CD4-positive, alpha-beta T cell treated with Interleukin-6 for 4 hours (primary cell): ENCODE measurements around the gene FANK1.
"Not testable (repeated sequence)": the region's sequence is repeated elsewhere in the genome, so short reads cannot be mapped to it uniquely, and the experiment has no call there.

Experiments used
- DNase-seq: peaks from one replicate; pipeline ENCODE4 v3.0.0-alpha.2; 2020; ENCODE audit warnings: mixed read lengths

The FANK1 gene

DNA sequence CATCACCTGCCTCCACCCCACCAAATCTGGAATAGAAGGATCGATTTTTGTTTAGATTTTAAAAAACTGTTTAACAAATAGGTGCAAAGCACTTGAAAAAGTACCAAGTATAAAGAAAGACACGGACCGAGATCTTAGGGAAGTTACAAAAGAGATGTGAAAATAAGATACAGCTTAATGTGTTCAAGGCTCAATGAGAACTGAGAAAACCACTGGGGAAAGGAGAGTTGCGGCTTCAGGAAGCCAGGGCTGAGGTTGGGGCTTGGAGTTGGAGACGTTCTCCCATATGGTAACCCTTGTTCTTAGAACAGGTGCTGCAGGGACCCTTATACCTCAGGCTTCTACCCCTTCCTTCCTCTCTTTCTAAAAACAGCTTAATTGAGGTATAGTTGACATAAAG lies 140.2 kb downstream of the FANK1 start:
- no peak for DNase-seq

DNA sequence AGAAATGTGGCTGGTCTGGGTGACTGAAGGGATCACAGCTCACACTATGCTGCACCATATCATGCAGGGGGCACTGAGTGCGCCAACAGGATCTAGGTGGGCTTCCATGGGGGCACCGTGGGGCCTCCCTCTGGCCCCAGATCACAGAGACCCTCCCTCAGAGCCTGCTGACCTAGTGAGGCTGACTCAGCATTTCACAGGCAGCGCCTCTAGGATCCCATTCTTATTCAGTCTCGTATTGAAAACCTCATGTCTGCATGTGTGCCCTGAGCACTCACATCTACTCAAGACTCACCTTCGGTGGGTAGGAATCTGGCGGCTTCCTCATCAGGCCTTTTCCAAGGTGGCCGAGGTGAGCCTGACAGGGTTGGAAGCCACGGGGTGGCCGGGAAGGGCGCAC lies 141.6 kb downstream of the FANK1 start:
- DNase-seq: no peak

DNA sequence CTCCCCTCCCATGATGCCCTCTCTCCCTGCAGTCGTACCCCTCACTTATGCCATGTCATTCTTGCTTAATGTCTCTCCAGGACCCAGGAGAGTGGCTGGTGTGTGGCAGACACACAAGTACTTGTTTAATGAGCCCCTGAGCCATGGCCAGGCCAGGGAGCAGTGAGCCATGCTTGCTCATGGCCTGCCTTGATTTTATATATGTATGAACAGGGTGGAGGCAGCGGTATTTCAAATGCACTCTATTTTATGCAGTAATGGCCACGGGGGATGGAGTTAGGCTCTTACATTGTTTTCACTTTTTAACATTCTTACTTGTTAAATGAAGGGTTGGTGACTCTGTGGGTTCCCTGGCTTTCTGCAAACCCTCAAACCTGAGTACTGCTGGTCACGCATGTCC lies 144.8 kb downstream of the FANK1 start:
- DNase-seq: no peak

DNA sequence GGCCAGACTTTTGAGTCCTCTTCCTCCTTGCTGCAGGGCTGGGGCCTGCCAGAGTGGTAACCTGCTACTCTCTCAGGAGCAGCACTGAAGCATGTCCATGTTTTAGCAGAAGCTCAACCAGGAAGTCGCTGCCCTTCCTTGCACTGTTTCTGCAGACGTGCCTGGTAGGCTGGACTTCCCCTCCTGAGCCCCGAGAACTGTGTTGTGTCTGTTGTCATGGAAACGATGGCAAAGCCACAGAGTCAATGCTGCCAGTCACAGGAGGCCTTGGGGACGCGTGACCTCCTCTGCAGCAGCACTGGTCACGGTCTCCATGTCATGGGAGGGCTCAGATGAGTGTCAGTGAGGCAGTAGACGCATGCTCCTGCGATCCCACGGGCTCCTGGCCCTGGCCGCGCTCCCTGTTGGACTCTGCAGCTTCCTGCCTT lies 145.5 kb downstream of the FANK1 start:
- peak; percentile 57 for DNase-seq

DNA sequence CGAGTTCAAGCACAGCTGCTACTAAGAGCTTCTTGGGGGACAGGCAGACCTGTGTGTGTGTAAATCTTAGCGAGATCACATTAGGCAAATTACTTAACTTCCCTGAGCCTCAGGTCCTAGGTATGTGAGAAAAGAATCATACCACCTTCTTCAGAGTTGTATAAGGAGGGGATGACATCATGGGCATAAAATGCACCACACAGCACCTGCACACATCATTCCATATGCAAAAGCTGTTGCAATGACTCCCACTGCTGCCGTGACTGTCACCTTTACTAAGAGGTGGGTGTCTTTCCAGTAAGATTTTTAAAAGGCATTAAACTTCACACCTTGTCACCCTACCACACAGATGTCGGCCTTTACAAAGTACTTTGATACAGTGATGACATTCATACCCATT lies 146.0 kb downstream of the FANK1 start:
- no peak for DNase-seq

- peak; percentile 13 for DNase-seq
Observed at GRCh38 chr10:126042906-126043305, 146.5 kb downstream of the FANK1 start.

DNA sequence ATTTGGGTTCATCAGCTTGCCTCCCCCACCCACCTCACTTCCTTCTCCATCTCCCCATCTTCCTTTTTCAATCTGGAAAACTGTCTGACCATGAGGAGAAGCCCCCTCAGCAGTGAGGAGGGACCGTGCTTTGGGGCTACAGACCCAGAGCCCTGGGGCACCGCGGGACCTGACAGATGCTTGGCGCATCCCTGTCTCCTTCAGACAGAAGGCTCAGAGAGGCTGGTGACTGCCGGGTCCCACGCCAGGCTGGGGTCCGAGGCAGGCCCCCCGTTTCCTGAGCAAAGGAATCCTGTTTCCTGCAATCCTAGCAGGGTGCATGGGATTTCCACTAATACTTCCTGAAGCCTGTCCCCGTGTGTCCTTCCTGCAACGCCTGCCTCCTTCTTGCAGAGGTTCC lies 147.0 kb downstream of the FANK1 start:
- DNase-seq: no peak

DNA sequence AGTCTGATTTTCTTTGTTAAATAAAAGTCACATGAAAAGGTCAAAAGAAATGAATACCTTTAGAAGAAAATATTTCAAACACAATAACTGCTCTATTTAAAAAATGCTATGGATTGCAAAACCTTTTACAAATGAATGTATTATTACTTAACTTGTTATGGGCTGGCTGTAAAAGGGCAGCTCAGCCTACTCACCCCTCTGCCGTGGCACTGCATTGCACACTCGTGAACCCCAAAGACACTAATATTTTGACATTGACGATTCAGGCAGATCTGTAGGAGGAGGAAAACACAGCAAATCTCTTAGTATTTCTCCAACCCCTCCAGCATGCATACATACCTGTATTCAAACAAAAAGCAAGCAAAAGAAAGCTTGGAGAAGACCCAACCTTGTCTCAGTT lies 149.5 kb downstream of the FANK1 start:
- no peak for DNase-seq

DNA sequence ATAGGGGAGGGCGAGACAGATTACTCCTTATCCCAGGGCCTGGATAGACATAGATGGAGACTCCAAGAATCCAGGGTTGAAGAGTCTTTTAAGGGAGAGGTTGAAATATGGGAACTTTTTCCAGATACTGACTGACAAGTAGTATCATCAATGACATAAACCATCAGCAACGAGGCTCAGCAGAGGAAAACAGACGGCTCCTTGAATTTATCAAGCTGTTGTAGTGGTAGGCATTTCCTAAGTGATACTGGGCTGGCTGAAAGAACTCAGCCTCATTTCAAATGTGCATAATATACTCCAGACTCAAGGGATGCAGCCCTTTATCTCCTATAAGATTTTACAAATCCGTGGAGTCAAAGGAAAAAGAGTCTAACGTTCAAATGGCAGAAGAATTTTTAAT lies 150.5 kb downstream of the FANK1 start:
- no peak for DNase-seq

DNA sequence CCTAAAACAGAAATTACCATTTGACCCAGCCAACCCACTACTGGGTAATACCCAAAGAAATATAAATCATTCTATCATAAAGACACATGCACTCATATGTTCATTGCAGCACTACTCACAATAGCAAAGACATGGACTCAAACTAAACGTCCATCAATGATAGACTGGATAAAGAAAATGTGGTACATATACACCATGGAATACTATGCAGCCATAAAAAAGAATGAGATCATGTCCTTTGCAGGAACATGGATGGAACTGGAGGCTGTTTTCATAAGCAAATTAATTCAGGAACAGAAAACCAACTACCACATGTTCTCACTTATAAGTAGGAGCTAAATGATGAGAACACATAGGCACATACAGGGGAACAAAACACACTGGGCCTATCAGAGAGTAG lies 151.4 kb downstream of the FANK1 start:
- not testable (repeated sequence) for DNase-seq

GRCh38 chr10:126049759-126050700 lies 153.7 kb downstream of the FANK1 start:
- DNase-seq: no peak

- DNase-seq: no peak
Observed at GRCh38 chr10:126052171-126052570, 155.8 kb downstream of the FANK1 start.

GRCh38 chr10:126054191-126054590 lies 157.8 kb downstream of the FANK1 start:
- no peak for DNase-seq

- no peak for DNase-seq
Observed at GRCh38 chr10:126057494-126057893, 161.1 kb downstream of the FANK1 start.

DNA sequence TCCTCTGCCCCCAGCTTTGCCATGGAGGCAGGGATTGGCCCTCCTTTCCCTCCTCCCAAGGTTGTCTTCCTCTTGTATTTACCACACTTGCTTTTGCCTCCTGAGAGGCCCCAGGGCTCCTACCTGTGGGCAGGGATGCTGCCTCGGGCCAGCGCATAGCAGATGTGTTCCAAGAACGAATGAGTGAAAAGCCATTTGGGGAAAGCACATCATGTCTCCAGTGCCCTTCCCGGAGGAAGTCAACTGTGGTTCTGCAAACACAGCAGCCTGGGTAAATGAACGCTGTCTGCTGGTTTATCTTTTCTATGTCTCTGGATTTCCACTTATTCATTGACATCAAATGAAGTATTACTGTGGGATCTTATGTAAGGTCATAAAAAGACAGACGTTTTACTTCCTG lies 161.7 kb downstream of the FANK1 start:
- no peak for DNase-seq

DNA sequence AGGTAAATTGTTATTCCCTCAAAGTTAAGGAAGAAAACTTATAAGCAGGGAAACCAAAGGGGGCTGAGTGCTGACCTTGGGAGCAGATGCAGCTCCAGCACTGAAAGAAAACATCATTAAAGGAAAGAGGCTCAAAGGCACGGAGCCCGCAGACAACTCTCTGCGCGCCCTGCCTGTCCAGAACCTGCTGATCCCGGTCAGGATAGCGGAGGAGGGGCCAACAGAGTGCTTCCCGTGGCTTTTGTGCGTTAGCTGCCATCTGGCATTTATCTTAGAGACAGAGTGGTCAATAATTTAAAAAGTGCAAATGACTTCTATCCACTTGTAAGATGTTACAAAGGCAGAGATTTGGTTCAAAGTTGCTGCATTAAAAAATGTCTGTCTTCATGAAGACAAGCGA lies 162.1 kb downstream of the FANK1 start:
- no peak for DNase-seq
